ENCODE results near the gene DNAJC6. TPM values are rescaled to one million over a fixed set of nuclear protein-coding genes. Genes with fewer than 3 reads are reported as not detected.

The DNAJC6 gene
- 6.0 to 10.6 TPM (median 8.8 TPM) in 5 replicates for total RNA-seq (2022; extraction: Qiagen RNA extraction)

GRCh38 chr1:65309304-65310077 is at the start of gene DNAJC6:
DNAJC6 (plus strand) TSS chr1:65309543; CDS start chr1:65309746, 203 bp downstream.

GRCh38 chr1:65420590-65421350 is 111.4 kb downstream of the DNAJC6 start, which contains the start of the genes LEPR and LEPROT:
LEPR (plus strand) TSS chr1:65420668; CDS start chr1:65565566, 144,898 bp downstream.
LEPROT (plus strand) TSS chr1:65420668; CDS start chr1:65420725, 57 bp downstream.

Other genes with a start within 250 kb of the DNAJC6 start
- 24.7 to 34.6 TPM (median 32.3 TPM) in 5 replicates for gene AK4, start 161.3 kb upstream of the DNAJC6 start, total RNA-seq (2022; extraction: Qiagen RNA extraction)
- gene LEPR, start 111.1 kb downstream of the DNAJC6 start, total RNA-seq (2022; extraction: Qiagen RNA extraction): 2.0 to 3.9 TPM (median 3.1 TPM) in 5 replicates
- gene LEPROT, start 111.1 kb downstream of the DNAJC6 start, total RNA-seq (2022; extraction: Qiagen RNA extraction): 40.7 to 54.7 TPM (median 46.7 TPM) in 5 replicates